Esophagus squamous epithelium (tissue), 5 donors: ENCODE measurements around the gene CA10. TPM values are rescaled to one million over a fixed set of nuclear protein-coding genes. Genes with fewer than 3 reads are reported as not detected.

Source experiments
- DNase-seq: peaks from one replicate; lab custom pipeline; 2025; lab: John Stamatoyannopoulos, UW
- H3K27ac ChIP-seq, 4 donors: fragments of 200-600 bp; sonication (generic); one replicate each; pipeline ENCODE4 v1.5.1; 2016 to 2019; ENCODE audit warnings: mild to moderate bottlenecking in 1 of 4
- H3K27me3 ChIP-seq, 4 donors: fragments of 200-600 bp; sonication (generic); 1 replicate in 3 of 4; 2 replicates in 1 of 4; pipeline versions ENCODE4 v1.5.1 to v1.6.0; 2017 to 2021; ENCODE audit warnings: antibody characterized with exemption in 1 of 4
- H3K36me3 ChIP-seq, 3 donors: fragments of 200-600 bp; sonication (generic); one replicate each; pipeline ENCODE4 v1.5.1; 2016 to 2019
- H3K4me1 ChIP-seq, 3 donors: fragments of 200-600 bp; sonication (generic); one replicate each; pipeline ENCODE4 v1.5.1; 2017 to 2019
- H3K4me3 ChIP-seq, 4 donors: fragments of 200-600 bp; sonication (generic); 1 replicate in 3 of 4; 2 replicates in 1 of 4; pipeline ENCODE4 v1.5.1; 2016 to 2019; ENCODE audit warnings: mild to moderate bottlenecking in 2 of 4, moderate library complexity in 1 of 4
- H3K9me3 ChIP-seq, 3 donors: fragments of 200-600 bp; sonication (generic); one replicate each; pipeline ENCODE4 v1.5.1; 2016 to 2019
- CTCF ChIP-seq, 6 experiments: fragments of 450-650 bp in 4 of 6; fragments of 200-600 bp in 2 of 6; sonication (generic) in 2 of 6; IDR thresholded peaks; one replicate each; pipeline ENCODE4 v1.5.1; 2016 to 2019; ENCODE audit warnings: antibody characterized with exemption in 6 of 6, mild to moderate bottlenecking in 4 of 6, moderate library complexity in 4 of 6
- POLR2A ChIP-seq, 4 donors: fragments of 450-650 bp; IDR thresholded peaks; one replicate each; pipeline ENCODE4 v1.6.1; 2017; ENCODE audit warnings: antibody characterized with exemption in 4 of 4, mild to moderate bottlenecking in 4 of 4, moderate library complexity in 3 of 4
- WGBS, 2 donors: methylation state at CpG; one replicate each; pipeline ENCODE4 v1.1.5; 2018; 5-methylcytosine and 5-hydroxymethylcytosine counted together
- intact Hi-C: fragments of 100-400 bp; cut with DNase I; formaldehyde crosslinking; loops from one replicate; pipeline ENCODE4 v1.15.0; 2022
- total RNA-seq, 4 donors: library from RNA; depleted of rRNA; stranded (reverse); fragments of >200 nt; gene quantifications; one replicate each; pipeline ENCODE4 v1.1.0, GENCODE V29; 2016
- donor health status: DM: yes; HTN: yes; CAD: no.

Gene CA10
- total RNA-seq, 4 donors from 2014 or later = 0.38 TPM; not detected in 3

- no peaks in the 10 kb centered on the region for H3K36me3 ChIP-seq
- no peaks in the 10 kb centered on the region for H3K4me1 ChIP-seq
- H3K27me3 ChIP-seq = no peaks in the 10 kb centered on the region
- WGBS, 2 donors = 57 to 59% methylated on average over 4 of the region's 4 CpGs
- TF ChIP-seq CTCF (IDR thresholded peaks at IDR 0.05) (no peak), POLR2A (IDR thresholded peaks at IDR 0.05) (no peak)
- no peak for DNase-seq
- H3K27ac ChIP-seq = no peak overlapping the region
- H3K9me3 ChIP-seq = no peaks in the 10 kb centered on the region
- intact Hi-C loops = no loop called here
- no peak overlapping the region for H3K4me3 ChIP-seq
These were observed 343.4 kb downstream of the CA10 start for GRCh38 chr17:51815097-51815496.

GRCh38 chr17:51814521-51814920 is 344.0 kb downstream of the CA10 start:
- intact Hi-C loops = no loop called here
- no peak for DNase-seq
- H3K9me3 ChIP-seq = no peaks in the 10 kb centered on the region
- TF ChIP-seq POLR2A (IDR thresholded peaks at IDR 0.05) (no peak), CTCF (IDR thresholded peaks at IDR 0.05) (no peak)
- no peak overlapping the region for H3K27ac ChIP-seq
- no peaks in the 10 kb centered on the region for H3K27me3 ChIP-seq
- no peaks in the 10 kb centered on the region for H3K4me1 ChIP-seq
- H3K4me3 ChIP-seq = no peak overlapping the region
- H3K36me3 ChIP-seq = no peaks in the 10 kb centered on the region

- intact Hi-C loops = no loop called here
These were observed 344.7 kb downstream of the CA10 start for GRCh38 chr17:51813784-51814174.

GRCh38 chr17:51813140-51813783 is 345.3 kb downstream of the CA10 start:
- no peak for TF ChIP-seq POLR2A (IDR thresholded peaks at IDR 0.05)
- no peak for TF ChIP-seq CTCF (IDR thresholded peaks at IDR 0.05)
- Histone ChIP-seq H3K4me1 (no peaks in the 10 kb centered on the region), H3K27me3 (no peaks in the 10 kb centered on the region), H3K9me3 (no peaks in the 10 kb centered on the region), H3K27ac (no peak overlapping the region), H3K4me3 (no peak overlapping the region), H3K36me3 (no peaks in the 10 kb centered on the region)
- intact Hi-C loops = no loop called here
- WGBS, 2 donors = 55 to 65% methylated on average over 7 to 8 of the region's 8 CpGs
- DNase-seq = no peak

More at GRCh38 chr17:51813784-51814174, 344.7 kb downstream of the CA10 start:
- WGBS, 2 donors = 53 to 100% methylated on average over 1 of the region's 1 CpG
- Histone ChIP-seq H3K27ac (no peak overlapping the region), H3K4me3 (no peak overlapping the region), H3K4me1 (no peaks in the 10 kb centered on the region), H3K36me3 (no peaks in the 10 kb centered on the region), H3K9me3 (no peaks in the 10 kb centered on the region), H3K27me3 (no peaks in the 10 kb centered on the region)
- DNase-seq = no peak
- TF ChIP-seq CTCF (IDR thresholded peaks at IDR 0.05) (no peak), POLR2A (IDR thresholded peaks at IDR 0.05) (no peak)

GRCh38 chr17:51807460-51807859 is 351.1 kb downstream of the CA10 start:
- intact Hi-C loops = no loop called here
- TF ChIP-seq CTCF (IDR thresholded peaks at IDR 0.05) (no peak), POLR2A (IDR thresholded peaks at IDR 0.05) (no peak)
- no peaks in the 10 kb centered on the region for H3K4me1 ChIP-seq
- no peaks in the 10 kb centered on the region for H3K9me3 ChIP-seq
- no peak overlapping the region for H3K4me3 ChIP-seq
- H3K27me3 ChIP-seq = peaks cover 0 to 6% (median 0%) of the 10 kb centered on the region in 4 donors
- no peak overlapping the region for H3K27ac ChIP-seq
- WGBS, 2 donors = 93% methylated on average over 3 of the region's 3 CpGs
- no peaks in the 10 kb centered on the region for H3K36me3 ChIP-seq
- DNase-seq = no peak
